Placental epithelial cell (primary cell): ENCODE data around the gene PRPS1L1. TPM values are rescaled to one million over a fixed set of nuclear protein-coding genes. Genes with fewer than 3 reads are reported as not detected.

ENCODE experiments used
- total RNA-seq: library from RNA; depleted of rRNA; stranded (reverse); fragments of >200 nt; gene quantifications from 2 replicates; pipeline ENCODE4 v1.2.3, GENCODE V29; 2012

PRPS1L1 gene
- not detected in 2 replicates for total RNA-seq

GRCh38 chr7:18027628-18028027 is at the start of gene PRPS1L1:
PRPS1L1 (minus strand) TSS chr7:18027846.

Other genes with a start within 250 kb of the PRPS1L1 start
- 49.2 and 58.9 TPM in 2 replicates for gene SNX13, start 87.4 kb downstream of the PRPS1L1 start, total RNA-seq